CD4-positive, alpha-beta T cell (primary cell): ENCODE results near the gene IKBKG. TPM values are rescaled to one million over a fixed set of nuclear protein-coding genes. Genes with fewer than 3 reads are reported as not detected.
A peak's percentile ranks its signal among the peaks of the same experiment; 100 is the strongest.

Experiments used
- ATAC-seq: fragments of 200-7000 bp; cut with Tn5 transposase; one replicate; pipeline ENCODE4 v1.10.0; 2022; ENCODE audit warnings: mild to moderate bottlenecking; ENCODE audit not compliant: poor library complexity
- CTCF ChIA-PET: fragments of 350-600 bp; sonication (Branson Sonifier 250); formaldehyde crosslinking; loops from one replicate; lab custom pipeline; 2021; ENCODE audit warnings: antibody characterized with exemption, inconsistent platforms; lab: Charles Lee
- POLR2A ChIA-PET: fragments of 350-600 bp; sonication (Branson Sonifier 250); formaldehyde crosslinking; loops from one replicate; lab custom pipeline; 2021; ENCODE audit warnings: antibody characterized with exemption, inconsistent platforms; lab: Charles Lee
- DNase-seq, 14 experiments: peaks; one replicate each; pipeline ENCODE4 v3.0.0-alpha.2; 2013 to 2020; ENCODE audit warnings: mixed read lengths in 2 of 14
- H3K27ac ChIP-seq, 2 donors: one replicate each; pipeline versions ENCODE4 v1.5.1 to v1.7.0; 2013; ENCODE audit warnings: low read length in 2 of 2, low read depth in 1 of 2, mild to moderate bottlenecking in 1 of 2
- H3K27me3 ChIP-seq, 2 experiments: 1 replicate in 1 of 2; 2 replicates in 1 of 2; pipeline versions ENCODE4 v1.6.1 to v1.7.0; 2013; ENCODE audit warnings: low read length in 2 of 2, control low read depth in 1 of 2, mild to moderate bottlenecking in 1 of 2, moderate library complexity in 1 of 2; ENCODE audit not compliant: insufficient read depth in 2 of 2, control insufficient read depth in 1 of 2
- H3K36me3 ChIP-seq: one replicate; pipeline ENCODE4 v1.6.1; 2013; ENCODE audit warnings: low read length, control low read depth; ENCODE audit not compliant: insufficient read depth
- H3K4me1 ChIP-seq: one replicate; pipeline ENCODE4 v1.6.1; 2013; ENCODE audit warnings: low read length, control low read depth; ENCODE audit not compliant: insufficient read depth
- H3K4me3 ChIP-seq: one replicate; pipeline ENCODE4 v1.5.1; 2013; ENCODE audit warnings: mild to moderate bottlenecking, low read length, moderate library complexity
- H3K9me3 ChIP-seq, 2 experiments: 1 replicate in 1 of 2; 2 replicates in 1 of 2; pipeline versions ENCODE4 v1.6.1 to v1.7.0; 2013; ENCODE audit warnings: low read length in 2 of 2, mild to moderate bottlenecking in 2 of 2, control low read depth in 1 of 2, moderate library complexity in 1 of 2; ENCODE audit not compliant: control insufficient read depth in 1 of 2, insufficient read depth in 1 of 2
- H3K27ac Mint-ChIP-seq: one replicate; pipeline ENCODE4 v1.8.0; 2020; ENCODE audit warnings: mixed read lengths
- H3K27me3 Mint-ChIP-seq: one replicate; pipeline ENCODE4 v1.8.0; 2021; ENCODE audit warnings: mixed read lengths
- H3K36me3 Mint-ChIP-seq: one replicate; pipeline ENCODE4 v1.8.0; 2021; ENCODE audit warnings: low read depth, mixed read lengths
- H3K4me1 Mint-ChIP-seq: one replicate; pipeline ENCODE4 v1.8.0; 2021; ENCODE audit warnings: low read depth, mixed read lengths
- H3K4me3 Mint-ChIP-seq: one replicate; pipeline ENCODE4 v1.8.0; 2020; ENCODE audit warnings: mild to moderate bottlenecking, mixed read lengths
- H3K9me3 Mint-ChIP-seq: one replicate; pipeline ENCODE4 v1.8.0; 2020; ENCODE audit warnings: mixed read lengths
- intact Hi-C, 2 experiments: fragments of 100-400 bp; cut with DNase I in 1 of 2; cut with micrococcal nuclease in 1 of 2; formaldehyde crosslinking; loops; one replicate each; pipeline versions ENCODE4 v1.15.1 to v1.9.0; 2023 to 2025; cut with DNase I, micrococcal nuclease
- total RNA-seq, 174 experiments: library from RNA in 2 of 174; stranded (reverse) in 2 of 174; gene quantifications; one replicate each; pipeline ENCODE4 v1.2.3 and lab custom pipeline; 2021 to 2026
- TF ChIP-seq, protein P1 (sequence below): fragments of 200-600 bp; IDR thresholded peaks from one replicate; pipeline ENCODE4 v1.8.0; 2022; ENCODE audit warnings: antibody characterized with exemption, mild to moderate bottlenecking

IKBKG gene
- total RNA-seq, 2 experiments from 2014 or later = 26.2 to 27.2 TPM

DNA sequence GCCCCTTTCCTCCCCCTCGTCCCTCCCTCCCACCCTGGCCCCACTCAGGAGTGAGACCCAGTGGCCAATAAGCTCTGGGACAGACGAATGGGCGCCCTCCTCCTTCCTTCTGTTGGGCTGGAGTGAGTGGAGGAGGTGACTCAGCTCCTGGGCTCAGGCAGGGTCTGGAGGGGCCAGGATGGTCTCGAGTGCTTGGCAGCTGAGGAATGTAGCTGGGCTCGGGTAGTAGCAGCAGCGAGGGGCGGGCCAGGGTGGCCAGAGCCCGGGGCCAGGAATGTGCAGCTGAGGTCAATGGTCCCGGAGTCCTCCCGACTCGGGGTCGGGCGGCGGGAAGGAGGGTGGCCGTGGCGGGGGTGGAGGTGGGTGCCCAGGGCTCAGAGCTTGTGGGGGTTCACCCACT is 15.8 kb upstream of the IKBKG start:
- no peak for ATAC-seq
- intact Hi-C loops = loop anchor here (2.0 to 5.0 kb wide), 3 partner anchors 15 to 134 kb away; partner anchors contain the start of genes FAM3A (in 1 of the 2) and RPL10 (in 1 of the 2)
- H3K9me3 ChIP-seq = no peaks in the 10 kb centered on the region
- H3K36me3 Mint-ChIP-seq = peaks cover 6% of the 10 kb centered on the region
- H3K9me3 Mint-ChIP-seq = no peaks in the 10 kb centered on the region
- H3K4me1 Mint-ChIP-seq = peaks cover 16% of the 10 kb centered on the region
- peaks cover 19% of the 10 kb centered on the region for H3K4me1 ChIP-seq
- no peak overlapping the region for H3K4me3 Mint-ChIP-seq
- TF ChIP-seq, protein P1, sequence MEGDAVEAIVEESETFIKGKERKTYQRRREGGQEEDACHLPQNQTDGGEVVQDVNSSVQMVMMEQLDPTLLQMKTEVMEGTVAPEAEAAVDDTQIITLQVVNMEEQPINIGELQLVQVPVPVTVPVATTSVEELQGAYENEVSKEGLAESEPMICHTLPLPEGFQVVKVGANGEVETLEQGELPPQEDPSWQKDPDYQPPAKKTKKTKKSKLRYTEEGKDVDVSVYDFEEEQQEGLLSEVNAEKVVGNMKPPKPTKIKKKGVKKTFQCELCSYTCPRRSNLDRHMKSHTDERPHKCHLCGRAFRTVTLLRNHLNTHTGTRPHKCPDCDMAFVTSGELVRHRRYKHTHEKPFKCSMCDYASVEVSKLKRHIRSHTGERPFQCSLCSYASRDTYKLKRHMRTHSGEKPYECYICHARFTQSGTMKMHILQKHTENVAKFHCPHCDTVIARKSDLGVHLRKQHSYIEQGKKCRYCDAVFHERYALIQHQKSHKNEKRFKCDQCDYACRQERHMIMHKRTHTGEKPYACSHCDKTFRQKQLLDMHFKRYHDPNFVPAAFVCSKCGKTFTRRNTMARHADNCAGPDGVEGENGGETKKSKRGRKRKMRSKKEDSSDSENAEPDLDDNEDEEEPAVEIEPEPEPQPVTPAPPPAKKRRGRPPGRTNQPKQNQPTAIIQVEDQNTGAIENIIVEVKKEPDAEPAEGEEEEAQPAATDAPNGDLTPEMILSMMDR = no peak
- H3K27me3 ChIP-seq = no peaks in the 10 kb centered on the region
- no peaks in the 10 kb centered on the region for H3K27me3 Mint-ChIP-seq
- no peak overlapping the region for H3K27ac ChIP-seq
- H3K36me3 ChIP-seq = peaks cover 27% of the 10 kb centered on the region
- H3K27ac Mint-ChIP-seq = no peak overlapping the region
- no peak for DNase-seq
- ChIA-PET POLR2A (interaction anchor here (0.6 to 1.6 kb wide), 3 partner anchors 15 to 148 kb away, joined by 3 to 8 read pairs (median 3); partner anchors contain the start of gene RPL10), CTCF (no interaction called here)
- no peak overlapping the region for H3K4me3 ChIP-seq

DNA sequence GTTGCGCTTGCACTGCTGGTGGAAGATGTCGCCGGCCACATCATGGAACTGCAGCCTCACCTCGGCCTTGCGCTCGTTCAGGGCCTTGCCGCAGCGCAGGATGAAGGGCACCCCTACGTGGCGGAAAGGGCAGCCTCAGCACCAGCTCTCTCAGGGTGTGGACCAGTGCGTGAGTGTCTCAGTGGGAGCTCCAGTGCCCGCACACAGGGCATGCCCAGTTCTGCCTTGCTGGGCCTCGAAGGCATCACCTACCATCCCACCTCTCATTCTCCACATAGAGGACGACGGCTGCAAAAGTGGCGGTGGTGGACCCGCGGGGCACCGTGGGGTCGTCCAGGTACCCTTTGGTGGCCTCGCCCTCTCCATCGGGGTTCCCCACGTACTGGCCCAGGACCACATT is 14.7 kb upstream of the IKBKG start:
- Mint-ChIP-seq H3K9me3 (no peaks in the 10 kb centered on the region), H3K27ac (no peak overlapping the region), H3K4me1 (peaks cover 6% of the 10 kb centered on the region), H3K36me3 (peaks cover 6% of the 10 kb centered on the region), H3K27me3 (no peaks in the 10 kb centered on the region), H3K4me3 (no peak overlapping the region)
- Histone ChIP-seq H3K27me3 (no peaks in the 10 kb centered on the region), H3K27ac (no peak overlapping the region), H3K4me3 (no peak overlapping the region), H3K36me3 (peaks cover 30% of the 10 kb centered on the region), H3K4me1 (peaks cover 9% of the 10 kb centered on the region), H3K9me3 (no peaks in the 10 kb centered on the region)
- intact Hi-C loops = loop anchor here (2.0 to 5.0 kb wide), 3 partner anchors 16 to 135 kb away; partner anchors contain the start of genes FAM3A (in 1 of the 2) and RPL10 (in 1 of the 2)
- ChIA-PET CTCF (no interaction called here), POLR2A (interaction anchor here (1.4 to 1.7 kb wide), 3 partner anchors 16 to 135 kb away, joined by 3 to 8 read pairs (median 3); partner anchors contain the start of gene RPL10)
- DNase-seq (no peak), ATAC-seq (no peak)
- TF ChIP-seq, protein P1 = no peak

DNA sequence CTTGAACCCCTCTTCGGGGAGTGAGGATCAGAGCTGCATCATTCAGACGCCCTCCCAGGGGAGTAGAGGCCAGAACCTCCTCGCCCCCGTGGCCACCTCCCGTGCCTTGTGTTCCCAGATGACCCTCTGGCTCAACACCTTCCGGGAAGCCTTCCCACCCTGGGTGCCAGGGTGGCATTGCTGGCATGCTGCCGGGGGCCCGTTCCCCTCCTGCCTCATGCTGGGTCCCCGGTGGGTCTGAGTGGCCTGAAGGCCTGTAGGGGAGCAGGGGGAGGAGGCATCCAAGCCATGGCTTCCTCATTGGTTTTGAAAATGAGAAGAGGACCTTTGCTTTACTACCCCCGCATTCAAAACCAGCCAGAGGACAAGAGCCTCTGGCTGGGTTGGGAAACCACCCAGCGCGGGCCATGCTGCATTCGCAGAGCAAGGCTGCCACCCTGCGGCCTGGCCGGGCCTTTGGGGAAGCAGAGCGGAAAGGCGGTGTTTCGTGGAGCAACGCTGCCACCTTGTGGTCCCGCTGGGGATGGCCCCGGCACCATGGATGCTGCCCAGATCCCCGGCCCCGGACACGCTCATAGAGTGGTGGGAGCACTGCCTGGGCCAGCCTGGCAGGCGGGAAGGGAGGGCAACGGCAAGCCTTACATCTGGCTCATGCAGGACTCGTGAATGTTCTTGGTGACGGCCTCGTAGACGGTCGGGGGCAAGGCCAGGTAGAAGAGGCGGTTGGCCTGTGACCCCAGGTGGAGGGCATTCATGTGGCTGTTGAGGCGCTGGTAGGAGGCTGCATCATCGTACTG is 12.7 kb upstream of the IKBKG start:
- Mint-ChIP-seq H3K4me3 (no peak overlapping the region), H3K4me1 (peaks cover 11% of the 10 kb centered on the region), H3K27ac (peak overlapping the region; percentile 51), H3K36me3 (peaks cover 6% of the 10 kb centered on the region), H3K9me3 (no peaks in the 10 kb centered on the region), H3K27me3 (no peaks in the 10 kb centered on the region)
- Histone ChIP-seq H3K4me1 (peaks cover 9% of the 10 kb centered on the region), H3K27me3 (no peaks in the 10 kb centered on the region), H3K27ac (no peak overlapping the region), H3K4me3 (no peak overlapping the region), H3K9me3 (no peaks in the 10 kb centered on the region), H3K36me3 (peaks cover 30% of the 10 kb centered on the region)
- DNase-seq = peak; percentile 79 to 94 (median 88)
- ChIA-PET POLR2A (interaction anchor here (1.1 to 1.7 kb wide), 2 partner anchors 47 to 136 kb away, joined by 3 read pairs; partner anchors contain the start of gene RPL10), CTCF (interaction anchor here (1.5 kb wide), 1 partner anchor 161 kb away, joined by 3 read pairs; no protein-coding TSS in a partner anchor)
- peak; percentile 97 for ATAC-seq
- intact Hi-C loops = loop anchor here (1.0 to 5.0 kb wide), 3 partner anchors 132 to 521 kb away; partner anchors contain the start of gene RPL10 (in 1 of the 2)
- TF ChIP-seq, protein P1 = peak; percentile 97
